Body of pancreas (tissue), 4 donors: ENCODE data around the gene MFSD12.
"Not testable (repeated sequence)": the region's sequence is repeated elsewhere in the genome, so short reads cannot be mapped to it uniquely, and the experiment has no call there.

Experiments
- POLR2A ChIP-seq, 3 donors: fragments of 450-650 bp; IDR thresholded peaks; one replicate each; pipeline ENCODE4 v1.6.1; 2016; ENCODE audit warnings: antibody characterized with exemption in 3 of 3, mild to moderate bottlenecking in 2 of 3
- TF ChIP-seq, protein P1 (sequence below), 7 experiments: fragments of 450-650 bp in 4 of 7; fragments of 200-600 bp in 3 of 7; sonication (generic) in 3 of 7; IDR thresholded peaks; one replicate each; pipeline ENCODE4 v1.5.1; 2016 to 2019; ENCODE audit warnings: antibody characterized with exemption in 7 of 7

DNA sequence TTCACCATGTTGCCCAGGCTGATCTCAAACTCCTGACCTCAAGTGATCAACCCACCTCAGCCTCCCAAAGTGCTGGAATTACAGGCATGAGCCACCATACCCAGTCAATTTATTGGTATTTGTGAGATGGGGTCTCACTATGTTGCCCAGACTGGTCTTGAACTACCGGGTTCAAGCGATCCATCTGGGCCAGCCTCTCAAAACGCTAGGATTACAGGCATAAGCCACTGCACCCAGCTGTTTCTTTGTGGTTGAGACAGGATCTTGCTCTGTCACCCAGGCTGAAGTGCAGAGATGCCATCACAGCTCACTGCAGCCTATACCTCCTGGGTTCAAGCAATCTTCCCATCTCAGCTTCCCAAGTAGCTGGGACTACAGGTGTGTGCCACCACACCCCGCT, 24.4 kb upstream of the MFSD12 start:
- TF ChIP-seq, protein P1, sequence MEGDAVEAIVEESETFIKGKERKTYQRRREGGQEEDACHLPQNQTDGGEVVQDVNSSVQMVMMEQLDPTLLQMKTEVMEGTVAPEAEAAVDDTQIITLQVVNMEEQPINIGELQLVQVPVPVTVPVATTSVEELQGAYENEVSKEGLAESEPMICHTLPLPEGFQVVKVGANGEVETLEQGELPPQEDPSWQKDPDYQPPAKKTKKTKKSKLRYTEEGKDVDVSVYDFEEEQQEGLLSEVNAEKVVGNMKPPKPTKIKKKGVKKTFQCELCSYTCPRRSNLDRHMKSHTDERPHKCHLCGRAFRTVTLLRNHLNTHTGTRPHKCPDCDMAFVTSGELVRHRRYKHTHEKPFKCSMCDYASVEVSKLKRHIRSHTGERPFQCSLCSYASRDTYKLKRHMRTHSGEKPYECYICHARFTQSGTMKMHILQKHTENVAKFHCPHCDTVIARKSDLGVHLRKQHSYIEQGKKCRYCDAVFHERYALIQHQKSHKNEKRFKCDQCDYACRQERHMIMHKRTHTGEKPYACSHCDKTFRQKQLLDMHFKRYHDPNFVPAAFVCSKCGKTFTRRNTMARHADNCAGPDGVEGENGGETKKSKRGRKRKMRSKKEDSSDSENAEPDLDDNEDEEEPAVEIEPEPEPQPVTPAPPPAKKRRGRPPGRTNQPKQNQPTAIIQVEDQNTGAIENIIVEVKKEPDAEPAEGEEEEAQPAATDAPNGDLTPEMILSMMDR (IDR thresholded peaks at IDR 0.05), result not testable (repeated sequence)
- not testable (repeated sequence) for TF ChIP-seq POLR2A (IDR thresholded peaks at IDR 0.05)
